ENCODE results near the gene LYRM1.
"Not testable (repeated sequence)": the region's sequence is repeated elsewhere in the genome, so short reads cannot be mapped to it uniquely, and the experiment has no call there.

The LYRM1 gene

DNA sequence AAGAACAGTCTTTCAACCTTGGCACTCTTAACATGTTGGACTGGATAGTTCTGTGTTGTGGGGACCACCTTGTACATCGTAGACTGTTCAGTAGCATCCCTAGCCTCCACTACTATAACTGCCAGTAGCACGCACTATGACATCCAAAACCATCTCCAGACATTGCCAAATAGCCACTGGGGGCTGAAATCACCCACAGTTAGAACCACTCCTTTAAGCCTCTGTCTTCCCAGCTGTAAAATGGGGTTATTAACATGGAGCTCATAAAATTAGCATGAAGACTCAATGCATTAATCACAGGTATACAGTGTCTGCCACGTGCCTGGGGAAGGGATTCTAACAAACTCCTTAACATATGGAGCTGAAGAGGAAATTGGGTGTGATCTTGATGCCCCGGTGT, 49.7 kb downstream of the LYRM1 start:
- no peaks in the 10 kb centered on the region for H3K4me1 ChIP-seq (ENCODE audit: control insufficient read depth, insufficient read depth, low read length, unreplicated experiment)
- H3K27ac ChIP-seq (ENCODE audit: low read depth, low read length) = no peak overlapping the region
- no peak overlapping the region for H3K4me3 ChIP-seq (ENCODE audit: low read depth, low read length)
- H2AFZ ChIP-seq (ENCODE audit: low read length, unreplicated experiment) = no peak overlapping the region
- H3K27me3 ChIP-seq (ENCODE audit: insufficient read depth, low read length) = no peaks in the 10 kb centered on the region
- no peaks in the 10 kb centered on the region for H3K36me3 ChIP-seq (ENCODE audit: insufficient read depth, low read length)
- H3K79me2 ChIP-seq (ENCODE audit: control insufficient read depth, insufficient read depth, low read length, unreplicated experiment) = no peaks in the 10 kb centered on the region

DNA sequence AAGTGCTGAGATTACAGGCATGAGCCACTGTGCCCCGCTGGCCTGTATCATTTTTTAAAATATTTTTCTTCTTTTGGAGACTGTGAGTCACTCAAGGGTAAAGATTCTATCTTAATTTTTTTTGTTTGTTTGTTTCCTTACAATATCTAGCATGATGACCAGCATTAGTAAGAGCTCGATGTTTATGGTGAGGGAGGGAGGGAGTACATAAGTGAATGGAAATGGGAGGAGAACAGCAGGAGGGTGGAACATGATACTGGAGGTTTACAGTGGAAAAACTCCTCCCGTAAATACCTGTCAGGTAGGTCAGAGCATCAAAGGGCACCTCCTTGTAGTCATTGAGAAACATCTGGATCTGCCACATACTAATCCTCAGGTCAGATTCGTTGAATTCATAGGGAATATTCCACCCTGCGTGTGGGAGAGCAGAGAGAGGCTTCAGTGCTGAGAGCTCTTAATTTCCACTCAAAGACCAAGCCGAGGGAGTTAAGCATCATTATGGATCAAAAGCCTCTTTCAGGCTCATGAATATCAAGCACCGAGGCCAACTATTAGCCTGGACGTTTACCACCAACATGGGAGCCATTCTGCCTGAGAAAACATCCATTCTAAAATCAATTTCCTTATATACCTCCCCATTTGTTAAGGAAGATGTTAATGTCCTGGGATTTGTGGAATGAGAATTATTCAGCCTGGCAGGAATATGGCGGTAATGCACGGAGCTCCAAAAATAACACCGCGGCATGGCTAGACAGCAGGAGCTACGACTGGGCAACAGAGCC, 51.8 kb downstream of the LYRM1 start:
- no peaks in the 10 kb centered on the region for H3K36me3 ChIP-seq (ENCODE audit: insufficient read depth, low read length)
- no peak overlapping the region for H3K27ac ChIP-seq (ENCODE audit: low read depth, low read length)
- no peak overlapping the region for H2AFZ ChIP-seq (ENCODE audit: low read length, unreplicated experiment)

GRCh38 chr16:20954574-20954973, 54.0 kb downstream of the LYRM1 start:
- Histone ChIP-seq H3K4me3 (ENCODE audit: low read depth, low read length) (no peak overlapping the region), H2AFZ (ENCODE audit: low read length, unreplicated experiment) (no peak overlapping the region), H3K79me2 (ENCODE audit: control insufficient read depth, insufficient read depth, low read length, unreplicated experiment) (no peaks in the 10 kb centered on the region), H3K27ac (ENCODE audit: low read depth, low read length) (no peak overlapping the region), H3K4me1 (ENCODE audit: control insufficient read depth, insufficient read depth, low read length, unreplicated experiment) (no peaks in the 10 kb centered on the region), H3K36me3 (ENCODE audit: insufficient read depth, low read length) (no peaks in the 10 kb centered on the region), H3K27me3 (ENCODE audit: insufficient read depth, low read length) (no peaks in the 10 kb centered on the region)

More for the DNA sequence above, 51.8 kb downstream of the LYRM1 start:
- H3K79me2 ChIP-seq (ENCODE audit: control insufficient read depth, insufficient read depth, low read length, unreplicated experiment) = no peaks in the 10 kb centered on the region
- H3K4me1 ChIP-seq (ENCODE audit: control insufficient read depth, insufficient read depth, low read length, unreplicated experiment) = no peaks in the 10 kb centered on the region
- H3K4me3 ChIP-seq (ENCODE audit: low read depth, low read length) = no peak overlapping the region
- no peaks in the 10 kb centered on the region for H3K27me3 ChIP-seq (ENCODE audit: insufficient read depth, low read length)

- no peaks in the 10 kb centered on the region for H3K27me3 ChIP-seq (ENCODE audit: insufficient read depth, low read length)
- H3K4me1 ChIP-seq (ENCODE audit: control insufficient read depth, insufficient read depth, low read length, unreplicated experiment) = no peaks in the 10 kb centered on the region
- no peaks in the 10 kb centered on the region for H3K36me3 ChIP-seq (ENCODE audit: insufficient read depth, low read length)
- H3K79me2 ChIP-seq (ENCODE audit: control insufficient read depth, insufficient read depth, low read length, unreplicated experiment) = no peaks in the 10 kb centered on the region
- no peak overlapping the region for H3K4me3 ChIP-seq (ENCODE audit: low read depth, low read length)
- no peak overlapping the region for H3K27ac ChIP-seq (ENCODE audit: low read depth, low read length)
- no peak overlapping the region for H2AFZ ChIP-seq (ENCODE audit: low read length, unreplicated experiment)
Measured at GRCh38 chr16:20956319-20956718, 55.7 kb downstream of the LYRM1 start.

DNA sequence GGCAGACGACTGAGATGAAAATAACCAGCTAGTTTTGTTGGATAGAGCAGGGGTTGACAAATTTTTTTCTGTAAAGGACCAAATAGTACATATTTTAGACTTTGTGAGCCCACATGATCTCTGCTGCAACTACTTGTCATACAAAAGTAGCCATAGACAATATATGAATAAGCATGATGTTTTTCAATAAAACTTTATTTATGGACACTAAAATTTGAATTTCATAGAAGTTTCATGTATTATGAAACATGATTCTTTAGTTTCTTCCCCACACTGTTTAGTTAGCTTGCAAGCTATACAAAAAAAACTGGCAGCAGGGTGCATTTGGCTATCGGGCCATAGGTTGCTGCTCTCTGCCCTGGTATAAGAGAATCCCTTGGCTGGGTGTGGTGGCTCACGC, 56.6 kb downstream of the LYRM1 start:
- H3K79me2 ChIP-seq (ENCODE audit: control insufficient read depth, insufficient read depth, low read length, unreplicated experiment) = no peaks in the 10 kb centered on the region
- no peaks in the 10 kb centered on the region for H3K27me3 ChIP-seq (ENCODE audit: insufficient read depth, low read length)
- H3K27ac ChIP-seq (ENCODE audit: low read depth, low read length) = no peak overlapping the region
- no peak overlapping the region for H2AFZ ChIP-seq (ENCODE audit: low read length, unreplicated experiment)
- H3K36me3 ChIP-seq (ENCODE audit: insufficient read depth, low read length) = no peaks in the 10 kb centered on the region
- H3K4me1 ChIP-seq (ENCODE audit: control insufficient read depth, insufficient read depth, low read length, unreplicated experiment) = no peaks in the 10 kb centered on the region
- no peak overlapping the region for H3K4me3 ChIP-seq (ENCODE audit: low read depth, low read length)

GRCh38 chr16:20960899-20961298, 60.3 kb downstream of the LYRM1 start:
- H3K79me2 ChIP-seq (ENCODE audit: control insufficient read depth, insufficient read depth, low read length, unreplicated experiment) = no peaks in the 10 kb centered on the region
- H3K4me3 ChIP-seq (ENCODE audit: low read depth, low read length) = no peak overlapping the region
- H3K4me1 ChIP-seq (ENCODE audit: control insufficient read depth, insufficient read depth, low read length, unreplicated experiment) = no peaks in the 10 kb centered on the region
- H3K27me3 ChIP-seq (ENCODE audit: insufficient read depth, low read length) = no peaks in the 10 kb centered on the region
- no peak overlapping the region for H2AFZ ChIP-seq (ENCODE audit: low read length, unreplicated experiment)
- no peaks in the 10 kb centered on the region for H3K36me3 ChIP-seq (ENCODE audit: insufficient read depth, low read length)
- no peak overlapping the region for H3K27ac ChIP-seq (ENCODE audit: low read depth, low read length)

GRCh38 chr16:20968765-20969164, 68.2 kb downstream of the LYRM1 start:
- H3K27ac ChIP-seq (ENCODE audit: low read depth, low read length) = no peak overlapping the region
- H3K36me3 ChIP-seq (ENCODE audit: insufficient read depth, low read length) = no peaks in the 10 kb centered on the region
- H3K4me3 ChIP-seq (ENCODE audit: low read depth, low read length) = no peak overlapping the region
- peaks cover 3% of the 10 kb centered on the region; the same call in 1 of the 2 replicates for H3K27me3 ChIP-seq (ENCODE audit: insufficient read depth, low read length)
- no peak overlapping the region for H2AFZ ChIP-seq (ENCODE audit: low read length, unreplicated experiment)
- no peaks in the 10 kb centered on the region for H3K4me1 ChIP-seq (ENCODE audit: control insufficient read depth, insufficient read depth, low read length, unreplicated experiment)
- H3K79me2 ChIP-seq (ENCODE audit: control insufficient read depth, insufficient read depth, low read length, unreplicated experiment) = no peaks in the 10 kb centered on the region

GRCh38 chr16:20969386-20969785, 68.8 kb downstream of the LYRM1 start:
- Histone ChIP-seq H3K27ac (ENCODE audit: low read depth, low read length) (no peak overlapping the region), H3K4me3 (ENCODE audit: low read depth, low read length) (no peak overlapping the region), H3K79me2 (ENCODE audit: control insufficient read depth, insufficient read depth, low read length, unreplicated experiment) (no peaks in the 10 kb centered on the region), H3K36me3 (ENCODE audit: insufficient read depth, low read length) (no peaks in the 10 kb centered on the region), H3K27me3 (ENCODE audit: insufficient read depth, low read length) (peaks cover 3% of the 10 kb centered on the region; the same call in 1 of the 2 replicates), H3K4me1 (ENCODE audit: control insufficient read depth, insufficient read depth, low read length, unreplicated experiment) (no peaks in the 10 kb centered on the region), H2AFZ (ENCODE audit: low read length, unreplicated experiment) (no peak overlapping the region)

GRCh38 chr16:20971401-20971800, 70.8 kb downstream of the LYRM1 start:
- no peaks in the 10 kb centered on the region for H3K36me3 ChIP-seq (ENCODE audit: insufficient read depth, low read length)
- no peaks in the 10 kb centered on the region for H3K4me1 ChIP-seq (ENCODE audit: control insufficient read depth, insufficient read depth, low read length, unreplicated experiment)
- no peaks in the 10 kb centered on the region for H3K79me2 ChIP-seq (ENCODE audit: control insufficient read depth, insufficient read depth, low read length, unreplicated experiment)
- H3K27me3 ChIP-seq (ENCODE audit: insufficient read depth, low read length) = peaks cover 8% of the 10 kb centered on the region
- no peak overlapping the region for H2AFZ ChIP-seq (ENCODE audit: low read length, unreplicated experiment)
- H3K4me3 ChIP-seq (ENCODE audit: low read depth, low read length) = no peak overlapping the region
- no peak overlapping the region for H3K27ac ChIP-seq (ENCODE audit: low read depth, low read length)

- H2AFZ ChIP-seq (ENCODE audit: low read length, unreplicated experiment); H3K4me1 ChIP-seq (ENCODE audit: control insufficient read depth, insufficient read depth, low read length, unreplicated experiment); H3K27me3 ChIP-seq (ENCODE audit: insufficient read depth, low read length); H3K4me3 ChIP-seq (ENCODE audit: low read depth, low read length); H3K27ac ChIP-seq (ENCODE audit: low read depth, low read length); H3K79me2 ChIP-seq (ENCODE audit: control insufficient read depth, insufficient read depth, low read length, unreplicated experiment); H3K36me3 ChIP-seq (ENCODE audit: insufficient read depth, low read length): not testable (repeated sequence)
Measured at GRCh38 chr16:20973201-20973600, 72.6 kb downstream of the LYRM1 start.
